B cell (primary cell): ENCODE data around the gene ASB11. TPM values are rescaled to one million over a fixed set of nuclear protein-coding genes. Genes with fewer than 3 reads are reported as not detected.

Experiments
- ATAC-seq: fragments of 200-7000 bp; cut with Tn5 transposase; one replicate; pipeline ENCODE4 v1.10.0; 2021; ENCODE audit warnings: low read depth, mild to moderate bottlenecking, moderate number of reproducible peaks, moderate library complexity
- CTCF ChIA-PET: fragments of 350-600 bp; sonication (Branson Sonifier 250); formaldehyde crosslinking; loops from one replicate; lab custom pipeline; 2021; ENCODE audit warnings: antibody characterized with exemption, inconsistent platforms; lab: Charles Lee
- POLR2A ChIA-PET: fragments of 350-600 bp; sonication (Branson Sonifier 250); formaldehyde crosslinking; loops from one replicate; lab custom pipeline; 2021; ENCODE audit warnings: antibody characterized with exemption; lab: Charles Lee
- DNase-seq: peaks from one replicate; pipeline ENCODE4 v3.0.0; 2013
- H2AFZ ChIP-seq: 2 replicates; pipeline ENCODE4 v1.6.1; 2012; ENCODE audit warnings: mild to moderate bottlenecking, low read depth, low read length; ENCODE audit not compliant: insufficient read depth, poor library complexity, severe bottlenecking
- H3K27ac ChIP-seq, 2 donors: 1 replicate in 1 of 2; 2 replicates in 1 of 2; pipeline ENCODE4 v1.5.1; 2012 to 2013; ENCODE audit warnings: low read length in 2 of 2, mild to moderate bottlenecking in 2 of 2, moderate library complexity in 1 of 2
- H3K27me3 ChIP-seq, 4 experiments: fragments of 200-600 bp in 1 of 4; sonication (generic) in 1 of 4; replicated peaks in 1 of 4; 1 replicate in 2 of 4; 2 replicates in 2 of 4; pipeline versions ENCODE4 v1.6.1 to v1.7.0; 2013 to 2016; ENCODE audit warnings: low read length in 3 of 4, mild to moderate bottlenecking in 2 of 4, mixed read lengths in 1 of 4, moderate library complexity in 1 of 4; ENCODE audit not compliant: insufficient read depth in 4 of 4, control insufficient read depth in 3 of 4; ENCODE audit errors: control extremely low read depth in 1 of 4
- H3K36me3 ChIP-seq, 2 experiments: replicated peaks in 1 of 2; 1 replicate in 1 of 2; 2 replicates in 1 of 2; pipeline versions ENCODE4 v1.6.1 to v1.7.1; 2013; ENCODE audit warnings: low read length in 1 of 2; ENCODE audit not compliant: insufficient read depth in 2 of 2, control insufficient read depth in 1 of 2; ENCODE audit errors: control extremely low read depth in 1 of 2, extremely low read depth in 1 of 2
- H3K4me1 ChIP-seq, 2 donors: fragments of 200-600 bp in 1 of 2; sonication (generic) in 1 of 2; 1 replicate in 1 of 2; 2 replicates in 1 of 2; pipeline versions ENCODE4 v1.5.1 to v1.6.1; 2013 to 2017; ENCODE audit warnings: low read length in 2 of 2; ENCODE audit not compliant: control insufficient read depth in 2 of 2, insufficient read depth in 2 of 2
- H3K4me2 ChIP-seq: replicated peaks from 2 replicates; pipeline ENCODE3; 2012; ENCODE audit warnings: mild to moderate bottlenecking, low read depth, low read length; ENCODE audit not compliant: poor library complexity, severe bottlenecking
- H3K4me3 ChIP-seq, 5 experiments: fragments of 200-600 bp in 1 of 5; sonication (generic) in 1 of 5; 1 replicate in 3 of 5; 2 replicates in 2 of 5; pipeline versions ENCODE4 v1.5.1 to v1.7.0; 2011 to 2016; ENCODE audit warnings: low read length in 4 of 5, mild to moderate bottlenecking in 4 of 5, low read depth in 2 of 5, control low read depth in 1 of 5, moderate library complexity in 1 of 5; ENCODE audit not compliant: insufficient read depth in 1 of 5; ENCODE audit errors: control extremely low read depth in 1 of 5, extremely low read depth in 1 of 5
- H3K79me2 ChIP-seq: fragments of 200-600 bp; sonication (generic); one replicate; pipeline ENCODE4 v1.6.0; 2016; ENCODE audit warnings: low read length; ENCODE audit not compliant: control insufficient read depth, insufficient read depth
- H3K9ac ChIP-seq: fragments of 200-600 bp; sonication (generic); 2 replicates; pipeline ENCODE4 v1.6.1; 2017; ENCODE audit warnings: mild to moderate bottlenecking, low read length, moderate library complexity
- H3K9me3 ChIP-seq, 3 donors: one replicate each; pipeline versions ENCODE4 v1.6.1 to v1.7.1; 2013; ENCODE audit warnings: low read length in 2 of 3; ENCODE audit not compliant: control insufficient read depth in 2 of 3, insufficient read depth in 1 of 3; ENCODE audit errors: control extremely low read depth in 1 of 3
- H4K20me1 ChIP-seq: 2 replicates; pipeline ENCODE4 v1.6.0; 2012; ENCODE audit warnings: mild to moderate bottlenecking, low read length; ENCODE audit not compliant: insufficient read depth, control insufficient read depth, poor library complexity, severe bottlenecking
- H3K27ac Mint-ChIP-seq: one replicate; pipeline ENCODE4 v1.8.0; 2021; ENCODE audit warnings: mixed read lengths
- H3K27me3 Mint-ChIP-seq: one replicate; pipeline ENCODE4 v1.8.0; 2021; ENCODE audit warnings: mixed read lengths
- H3K4me1 Mint-ChIP-seq: one replicate; pipeline ENCODE4 v1.8.0; 2021; ENCODE audit warnings: mixed read lengths
- H3K4me3 Mint-ChIP-seq: one replicate; pipeline ENCODE4 v1.8.0; 2021; ENCODE audit warnings: mixed read lengths
- H3K9me3 Mint-ChIP-seq: one replicate; pipeline ENCODE4 v1.8.0; 2022; ENCODE audit warnings: mixed read lengths; ENCODE audit not compliant: insufficient read depth
- EZH2 ChIP-seq: IDR thresholded peaks from 2 replicates; pipeline ENCODE4 v1.6.1; 2012; ENCODE audit warnings: borderline replicate concordance, low read depth, mild to moderate bottlenecking, moderate library complexity, low read length; ENCODE audit not compliant: insufficient read depth, poor library complexity, severe bottlenecking
- WGBS: methylation state at CpG from one replicate; pipeline ENCODE4 v1.1.5; 2013; ENCODE audit warnings: missing lambda C conversion rate; ENCODE audit not compliant: insufficient coverage; 5-methylcytosine and 5-hydroxymethylcytosine counted together
- intact Hi-C: fragments of 100-400 bp; cut with micrococcal nuclease; formaldehyde crosslinking; loops from one replicate; pipeline ENCODE4 v1.10.0; 2022
- polyA plus RNA-seq: library from polyadenylated mRNA; depleted of rRNA; stranded (reverse); fragments of >200 nt; gene quantifications from 2 replicates; pipeline ENCODE4 v1.2.3, GENCODE V29; 2012
- total RNA-seq, 2 donors: library from RNA; stranded (reverse); fragments of 120-200 nt in 1 of 2; gene quantifications; 1 replicate in 1 of 2; 2 replicates in 1 of 2; pipeline versions ENCODE4 v1.2.3 to v1.2.4, GENCODE V29; 2013 to 2022
- TF ChIP-seq, protein P1 (sequence below): fragments of 200-600 bp; IDR thresholded peaks from one replicate; pipeline ENCODE4 v1.8.0; 2022; ENCODE audit warnings: antibody characterized with exemption, mild to moderate bottlenecking

ASB11 gene
- total and polyA plus RNA-seq, 2 donors (not counting 1 experiment from before 2014, with no cell fraction given), result not detected

DNA sequence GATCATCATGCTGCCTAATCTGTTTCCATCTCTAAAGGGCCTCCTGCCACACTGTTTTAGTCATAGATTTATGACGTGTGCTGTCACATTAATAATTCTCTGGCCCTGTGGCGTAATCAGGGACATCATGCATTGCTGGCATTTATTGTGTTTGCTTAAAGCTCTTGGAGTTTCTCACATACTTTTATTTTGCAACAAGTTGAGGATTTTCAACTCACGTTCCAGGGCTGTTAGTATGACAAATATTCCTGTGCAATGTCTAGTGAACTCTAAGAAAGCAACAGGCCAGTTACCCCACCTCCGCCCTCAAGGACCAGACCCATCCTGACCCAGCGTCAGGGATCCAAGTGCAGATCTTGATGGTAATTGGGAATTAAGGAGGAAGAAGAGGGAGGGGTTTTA is 27.6 kb upstream of the ASB11 start:
- H3K4me1 Mint-ChIP-seq, result no peaks in the 10 kb centered on the region

DNA sequence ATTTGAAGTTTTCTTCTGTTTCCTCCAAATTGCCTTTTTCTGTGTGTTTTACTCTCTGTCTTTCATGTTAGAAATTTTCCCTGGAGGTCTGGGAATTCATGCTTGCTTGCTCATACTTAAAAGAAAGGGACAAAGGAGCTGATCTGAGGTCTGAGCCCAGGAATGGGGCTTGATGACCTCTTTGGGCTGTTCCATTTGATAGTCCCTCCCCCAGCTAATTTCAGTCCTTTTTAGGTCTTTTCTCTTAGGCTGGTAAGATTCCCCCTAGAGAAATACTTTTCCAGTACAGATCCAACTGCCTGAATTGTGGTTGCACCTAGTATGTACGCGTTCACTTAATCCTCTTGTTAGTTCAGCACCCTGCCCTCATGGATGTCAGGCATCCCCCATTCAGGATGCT is 25.4 kb upstream of the ASB11 start:
- H3K27me3 Mint-ChIP-seq, result peaks cover 18% of the 10 kb centered on the region
- Histone ChIP-seq H3K36me3 (no peaks in the 10 kb centered on the region), H3K4me2 (no peak overlapping the region), H3K9me3 (no peaks in the 10 kb centered on the region), H3K9ac (no peak overlapping the region), H3K4me1 (peaks cover 4 to 6% of the 10 kb centered on the region in 2 donors), H3K79me2 (no peaks in the 10 kb centered on the region), H4K20me1 (no peaks in the 10 kb centered on the region), H2AFZ (no peak overlapping the region), H3K27me3 (peaks cover 0 to 21% (median 4%) of the 10 kb centered on the region in 4 experiments), H3K27ac (no peak overlapping the region), H3K4me3 (no peak overlapping the region)
- no peak overlapping the region for H3K4me3 Mint-ChIP-seq
- no peak overlapping the region for H3K27ac Mint-ChIP-seq
- ATAC-seq (no peak), DNase-seq (no peak)
- ChIA-PET POLR2A (no interaction called here), CTCF (no interaction called here)
- no CpG with 5 or more reads among the region's 2 CpGs for WGBS
- intact Hi-C loops, result no loop called here
- H3K4me1 Mint-ChIP-seq, result peaks cover 9% of the 10 kb centered on the region
- no peaks in the 10 kb centered on the region for H3K9me3 Mint-ChIP-seq
- TF ChIP-seq, protein P1, sequence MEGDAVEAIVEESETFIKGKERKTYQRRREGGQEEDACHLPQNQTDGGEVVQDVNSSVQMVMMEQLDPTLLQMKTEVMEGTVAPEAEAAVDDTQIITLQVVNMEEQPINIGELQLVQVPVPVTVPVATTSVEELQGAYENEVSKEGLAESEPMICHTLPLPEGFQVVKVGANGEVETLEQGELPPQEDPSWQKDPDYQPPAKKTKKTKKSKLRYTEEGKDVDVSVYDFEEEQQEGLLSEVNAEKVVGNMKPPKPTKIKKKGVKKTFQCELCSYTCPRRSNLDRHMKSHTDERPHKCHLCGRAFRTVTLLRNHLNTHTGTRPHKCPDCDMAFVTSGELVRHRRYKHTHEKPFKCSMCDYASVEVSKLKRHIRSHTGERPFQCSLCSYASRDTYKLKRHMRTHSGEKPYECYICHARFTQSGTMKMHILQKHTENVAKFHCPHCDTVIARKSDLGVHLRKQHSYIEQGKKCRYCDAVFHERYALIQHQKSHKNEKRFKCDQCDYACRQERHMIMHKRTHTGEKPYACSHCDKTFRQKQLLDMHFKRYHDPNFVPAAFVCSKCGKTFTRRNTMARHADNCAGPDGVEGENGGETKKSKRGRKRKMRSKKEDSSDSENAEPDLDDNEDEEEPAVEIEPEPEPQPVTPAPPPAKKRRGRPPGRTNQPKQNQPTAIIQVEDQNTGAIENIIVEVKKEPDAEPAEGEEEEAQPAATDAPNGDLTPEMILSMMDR, result no peak
- TF ChIP-seq EZH2, result no peak

More for the DNA sequence above, 27.6 kb upstream of the ASB11 start:
- no peaks in the 10 kb centered on the region for H3K36me3 ChIP-seq
- no peak overlapping the region for H3K4me2 ChIP-seq
- peaks cover 0 to 21% (median 4%) of the 10 kb centered on the region in 4 experiments for H3K27me3 ChIP-seq
- ChIA-PET POLR2A (no interaction called here), CTCF (no interaction called here)
- Mint-ChIP-seq H3K9me3 (no peaks in the 10 kb centered on the region), H3K27me3 (peaks cover 13% of the 10 kb centered on the region), H3K27ac (no peak overlapping the region), H3K4me3 (no peak overlapping the region)
- intact Hi-C loops, result no loop called here
- H3K79me2 ChIP-seq, result no peaks in the 10 kb centered on the region
- no peak overlapping the region for H2AFZ ChIP-seq
- ATAC-seq (no peak), DNase-seq (no peak)
- no peaks in the 10 kb centered on the region for H3K9me3 ChIP-seq
- no CpG with 5 or more reads among the region's 5 CpGs for WGBS
- no peak overlapping the region for H3K27ac ChIP-seq
- H3K4me3 ChIP-seq, result no peak overlapping the region
- no peak overlapping the region for H3K9ac ChIP-seq
- H4K20me1 ChIP-seq, result no peaks in the 10 kb centered on the region
- no peaks in the 10 kb centered on the region for H3K4me1 ChIP-seq
- TF ChIP-seq EZH2, result no peak
- TF ChIP-seq, protein P1, result no peak
